ENCODE data around the gene MLANA. TPM values are rescaled to one million over a fixed set of nuclear protein-coding genes. Genes with fewer than 3 reads are reported as not detected.

Gene MLANA
- total RNA-seq, 1 donor from 2014 or later, result not detected

GRCh38 chr9:5938449-5938848 is 47.8 kb downstream of the MLANA start:
- no peak overlapping the region for H3K4me3 ChIP-seq (ENCODE audit: low read depth, low read length)
- DNase-seq (ENCODE audit: low read depth), result no peak

GRCh38 chr9:5939530-5939929 is 48.8 kb downstream of the MLANA start:
- DNase-seq (ENCODE audit: low read depth), result no peak
- H3K4me3 ChIP-seq (ENCODE audit: low read depth, low read length), result no peak overlapping the region
- no peak for TF ChIP-seq CTCF (conservative IDR thresholded peaks at IDR 0.05; ENCODE audit: low read depth, low read length)

More at GRCh38 chr9:5938449-5938848, 47.8 kb downstream of the MLANA start:
- TF ChIP-seq CTCF (conservative IDR thresholded peaks at IDR 0.05; ENCODE audit: low read depth, low read length), result no peak

- no peak for DNase-seq (ENCODE audit: low read depth)
- H3K4me3 ChIP-seq (ENCODE audit: low read depth, low read length), result no peak overlapping the region
- TF ChIP-seq CTCF (conservative IDR thresholded peaks at IDR 0.05; ENCODE audit: low read depth, low read length), result no peak
Measured at GRCh38 chr9:5941214-5941613, 50.5 kb downstream of the MLANA start.

- TF ChIP-seq CTCF (conservative IDR thresholded peaks at IDR 0.05; ENCODE audit: low read depth, low read length), result no peak
- no peak overlapping the region for H3K4me3 ChIP-seq (ENCODE audit: low read depth, low read length)
- no peak for DNase-seq (ENCODE audit: low read depth)
Measured at GRCh38 chr9:5945112-5945511, 54.4 kb downstream of the MLANA start.

GRCh38 chr9:5947912-5948311 is 57.2 kb downstream of the MLANA start:
- TF ChIP-seq CTCF (conservative IDR thresholded peaks at IDR 0.05; ENCODE audit: low read depth, low read length), result no peak
- no peak for DNase-seq (ENCODE audit: low read depth)
- no peak overlapping the region for H3K4me3 ChIP-seq (ENCODE audit: low read depth, low read length)

GRCh38 chr9:5949103-5949699 is 58.5 kb downstream of the MLANA start:
- no peak for DNase-seq (ENCODE audit: low read depth)

More at GRCh38 chr9:5949103-5949699, 58.5 kb downstream of the MLANA start:
- no peak overlapping the region for H3K4me3 ChIP-seq (ENCODE audit: low read depth, low read length)
- no peak for TF ChIP-seq CTCF (conservative IDR thresholded peaks at IDR 0.05; ENCODE audit: low read depth, low read length)

Data from epithelial cell of proximal tubule (primary cell).